SU-DHL-6 (cell line): Measurements from ENCODE around the gene INVS.

Experiments
- EZH2phosphoT487 ChIP-seq: fragments of 200-600 bp; sonication (generic), shearing (Covaris generic); conservative IDR thresholded peaks from 2 replicates; pipeline ENCODE4 v1.6.1; 2018; ENCODE audit warnings: mild to moderate bottlenecking, antibody characterized with exemption, low read length, moderate library complexity, mixed read lengths
- TF ChIP-seq, protein P1 (sequence below): fragments of 200-600 bp; sonication (generic); IDR thresholded peaks from one replicate; pipeline ENCODE4 v1.5.1; 2017; ENCODE audit warnings: antibody characterized with exemption, mild to moderate bottlenecking, low read length, moderate library complexity; ENCODE audit not compliant: insufficient read depth, poor library complexity, severe bottlenecking

DNA sequence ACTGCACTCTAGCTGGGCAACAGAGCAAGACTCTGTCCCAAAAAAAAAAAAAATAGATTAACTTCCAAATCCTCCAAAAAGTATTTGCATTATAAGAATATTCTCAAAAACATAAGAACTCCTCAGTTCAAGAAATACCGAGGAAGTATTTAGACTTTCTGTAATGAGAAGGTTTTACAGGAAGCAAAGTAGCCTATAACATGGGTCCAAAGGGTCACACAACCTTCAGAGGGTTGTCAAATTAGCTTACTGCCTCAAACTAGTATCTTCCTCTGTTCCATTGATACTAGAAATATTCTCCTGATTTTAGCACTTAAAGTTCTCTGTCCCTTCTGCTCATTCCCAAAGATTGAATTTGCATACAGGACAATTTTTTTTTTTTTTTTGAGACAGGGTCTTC lies 121.9 kb downstream of the INVS start:
- TF ChIP-seq EZH2phosphoT487: no peak
- TF ChIP-seq, protein P1, sequence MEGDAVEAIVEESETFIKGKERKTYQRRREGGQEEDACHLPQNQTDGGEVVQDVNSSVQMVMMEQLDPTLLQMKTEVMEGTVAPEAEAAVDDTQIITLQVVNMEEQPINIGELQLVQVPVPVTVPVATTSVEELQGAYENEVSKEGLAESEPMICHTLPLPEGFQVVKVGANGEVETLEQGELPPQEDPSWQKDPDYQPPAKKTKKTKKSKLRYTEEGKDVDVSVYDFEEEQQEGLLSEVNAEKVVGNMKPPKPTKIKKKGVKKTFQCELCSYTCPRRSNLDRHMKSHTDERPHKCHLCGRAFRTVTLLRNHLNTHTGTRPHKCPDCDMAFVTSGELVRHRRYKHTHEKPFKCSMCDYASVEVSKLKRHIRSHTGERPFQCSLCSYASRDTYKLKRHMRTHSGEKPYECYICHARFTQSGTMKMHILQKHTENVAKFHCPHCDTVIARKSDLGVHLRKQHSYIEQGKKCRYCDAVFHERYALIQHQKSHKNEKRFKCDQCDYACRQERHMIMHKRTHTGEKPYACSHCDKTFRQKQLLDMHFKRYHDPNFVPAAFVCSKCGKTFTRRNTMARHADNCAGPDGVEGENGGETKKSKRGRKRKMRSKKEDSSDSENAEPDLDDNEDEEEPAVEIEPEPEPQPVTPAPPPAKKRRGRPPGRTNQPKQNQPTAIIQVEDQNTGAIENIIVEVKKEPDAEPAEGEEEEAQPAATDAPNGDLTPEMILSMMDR: no peak
